HepG2 (cell line): ENCODE measurements around the gene LINC00237. TPM values are rescaled to one million over a fixed set of nuclear protein-coding genes. Genes with fewer than 3 reads are reported as not detected.

Experiments
- ARID4A ChIP-seq: sonication (generic); formaldehyde crosslinking; IDR thresholded peaks from 2 replicates; pipeline ENCODE4 v1.5.0; 2020; ENCODE audit warnings: mild to moderate bottlenecking, missing genetic modification reagents, borderline replicate concordance
- EP300 ChIP-seq, 3 experiments: sonication (generic) in 1 of 3; formaldehyde crosslinking in 1 of 3; IDR thresholded peaks; 2 replicates each; pipeline versions ENCODE4 v1.5.1 to v1.6.1; 2011 to 2020; ENCODE audit warnings: low read depth in 2 of 3, low read length in 2 of 3, borderline replicate concordance in 1 of 3, improper control_type of control experiment in 1 of 3, mild to moderate bottlenecking in 1 of 3, missing genetic modification reagents in 1 of 3, moderate library complexity in 1 of 3
- KDM6A ChIP-seq: IDR thresholded peaks from 2 replicates; pipeline ENCODE4 v1.6.1; 2016; ENCODE audit warnings: low read depth
- NR2C2 ChIP-seq: sonication (generic); formaldehyde crosslinking; IDR thresholded peaks from 2 replicates; pipeline ENCODE4 v1.4.0; 2020; ENCODE audit warnings: missing genetic modification reagents, mild to moderate bottlenecking, moderate library complexity, borderline replicate concordance
- NR2F6 ChIP-seq, 2 experiments: IDR thresholded peaks; 2 replicates each; pipeline ENCODE4 v1.6.1; 2016; ENCODE audit warnings: antibody characterized with exemption in 1 of 2, mild to moderate bottlenecking in 1 of 2
- RBM39 ChIP-seq: fragments of 200-400 bp; formaldehyde crosslinking; IDR thresholded peaks from one replicate; pipeline ENCODE4 v1.6.1; 2018; ENCODE audit warnings: antibody characterized with exemption, mild to moderate bottlenecking, low read depth, low read length; ENCODE audit not compliant: poor library complexity, severe bottlenecking
- RELA ChIP-seq: sonication (generic); formaldehyde crosslinking; IDR thresholded peaks from 2 replicates; pipeline ENCODE4 v1.4.0; 2020; ENCODE audit warnings: missing genetic modification reagents
- RFXANK ChIP-seq: IDR thresholded peaks from 2 replicates; pipeline ENCODE4 v1.6.1; 2016
- polyA plus RNA-seq, 8 experiments: library from polyadenylated mRNA; depleted of rRNA in 3 of 8; stranded (reverse) in 7 of 8; unstranded in 1 of 8; fragments of >200 nt; fragmentation: Illumina TruSeq in 4 of 8; extraction: Trizol in 4 of 8; gene quantifications; 2 replicates each; pipeline versions ENCODE4 v1.2.1 to v1.2.3, GENCODE V29; 2011 to 2016; ENCODE audit warnings: low read depth in 4 of 8, missing spikeins in 1 of 8, mixed read lengths in 1 of 8; ENCODE audit not compliant: insufficient read depth in 1 of 8
- total RNA-seq, 5 experiments: library from RNA; depleted of rRNA; stranded (reverse); fragments of >200 nt; fragmentation: Illumina TruSeq; extraction: Trizol; gene quantifications; 2 replicates each; pipeline ENCODE4 v1.2.3, GENCODE V29; 2016; ENCODE audit warnings: low read depth in 1 of 5
- TF ChIP-seq, protein P1 (sequence below), 2 experiments: fragments of 450-650 bp in 1 of 2; sonication (generic) in 1 of 2; formaldehyde crosslinking in 1 of 2; IDR thresholded peaks; 2 replicates each; pipeline versions ENCODE4 v1.6.1 to v1.8.0; 2016 to 2022; ENCODE audit warnings: antibody characterized with exemption in 1 of 2, mild to moderate bottlenecking in 1 of 2, missing genetic modification reagents in 1 of 2
- TF ChIP-seq, protein P2 (sequence below): sonication (generic); formaldehyde crosslinking; IDR thresholded peaks from 2 replicates; pipeline ENCODE4 v1.4.0; 2020; ENCODE audit warnings: missing genetic modification reagents, borderline replicate concordance

Gene LINC00237
- total and polyA plus RNA-seq, 2 of the 13 experiments (the other 11 are each of a cell fraction or from before 2014, with no cell fraction given), result not detected

- TF ChIP-seq, protein P1, sequence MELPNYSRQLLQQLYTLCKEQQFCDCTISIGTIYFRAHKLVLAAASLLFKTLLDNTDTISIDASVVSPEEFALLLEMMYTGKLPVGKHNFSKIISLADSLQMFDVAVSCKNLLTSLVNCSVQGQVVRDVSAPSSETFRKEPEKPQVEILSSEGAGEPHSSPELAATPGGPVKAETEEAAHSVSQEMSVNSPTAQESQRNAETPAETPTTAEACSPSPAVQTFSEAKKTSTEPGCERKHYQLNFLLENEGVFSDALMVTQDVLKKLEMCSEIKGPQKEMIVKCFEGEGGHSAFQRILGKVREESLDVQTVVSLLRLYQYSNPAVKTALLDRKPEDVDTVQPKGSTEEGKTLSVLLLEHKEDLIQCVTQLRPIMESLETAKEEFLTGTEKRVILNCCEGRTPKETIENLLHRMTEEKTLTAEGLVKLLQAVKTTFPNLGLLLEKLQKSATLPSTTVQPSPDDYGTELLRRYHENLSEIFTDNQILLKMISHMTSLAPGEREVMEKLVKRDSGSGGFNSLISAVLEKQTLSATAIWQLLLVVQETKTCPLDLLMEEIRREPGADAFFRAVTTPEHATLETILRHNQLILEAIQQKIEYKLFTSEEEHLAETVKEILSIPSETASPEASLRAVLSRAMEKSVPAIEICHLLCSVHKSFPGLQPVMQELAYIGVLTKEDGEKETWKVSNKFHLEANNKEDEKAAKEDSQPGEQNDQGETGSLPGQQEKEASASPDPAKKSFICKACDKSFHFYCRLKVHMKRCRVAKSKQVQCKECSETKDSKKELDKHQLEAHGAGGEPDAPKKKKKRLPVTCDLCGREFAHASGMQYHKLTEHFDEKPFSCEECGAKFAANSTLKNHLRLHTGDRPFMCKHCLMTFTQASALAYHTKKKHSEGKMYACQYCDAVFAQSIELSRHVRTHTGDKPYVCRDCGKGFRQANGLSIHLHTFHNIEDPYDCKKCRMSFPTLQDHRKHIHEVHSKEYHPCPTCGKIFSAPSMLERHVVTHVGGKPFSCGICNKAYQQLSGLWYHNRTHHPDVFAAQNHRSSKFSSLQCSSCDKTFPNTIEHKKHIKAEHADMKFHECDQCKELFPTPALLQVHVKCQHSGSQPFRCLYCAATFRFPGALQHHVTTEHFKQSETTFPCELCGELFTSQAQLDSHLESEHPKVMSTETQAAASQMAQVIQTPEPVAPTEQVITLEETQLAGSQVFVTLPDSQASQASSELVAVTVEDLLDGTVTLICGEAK (IDR thresholded peaks at IDR 0.05), result no peak
- TF ChIP-seq, protein P1 (CRISPR knock-in tag; IDR thresholded peaks at IDR 0.05), result peak; percentile 65; the same call in 1 of the 2 replicates
- TF ChIP-seq, protein P2, sequence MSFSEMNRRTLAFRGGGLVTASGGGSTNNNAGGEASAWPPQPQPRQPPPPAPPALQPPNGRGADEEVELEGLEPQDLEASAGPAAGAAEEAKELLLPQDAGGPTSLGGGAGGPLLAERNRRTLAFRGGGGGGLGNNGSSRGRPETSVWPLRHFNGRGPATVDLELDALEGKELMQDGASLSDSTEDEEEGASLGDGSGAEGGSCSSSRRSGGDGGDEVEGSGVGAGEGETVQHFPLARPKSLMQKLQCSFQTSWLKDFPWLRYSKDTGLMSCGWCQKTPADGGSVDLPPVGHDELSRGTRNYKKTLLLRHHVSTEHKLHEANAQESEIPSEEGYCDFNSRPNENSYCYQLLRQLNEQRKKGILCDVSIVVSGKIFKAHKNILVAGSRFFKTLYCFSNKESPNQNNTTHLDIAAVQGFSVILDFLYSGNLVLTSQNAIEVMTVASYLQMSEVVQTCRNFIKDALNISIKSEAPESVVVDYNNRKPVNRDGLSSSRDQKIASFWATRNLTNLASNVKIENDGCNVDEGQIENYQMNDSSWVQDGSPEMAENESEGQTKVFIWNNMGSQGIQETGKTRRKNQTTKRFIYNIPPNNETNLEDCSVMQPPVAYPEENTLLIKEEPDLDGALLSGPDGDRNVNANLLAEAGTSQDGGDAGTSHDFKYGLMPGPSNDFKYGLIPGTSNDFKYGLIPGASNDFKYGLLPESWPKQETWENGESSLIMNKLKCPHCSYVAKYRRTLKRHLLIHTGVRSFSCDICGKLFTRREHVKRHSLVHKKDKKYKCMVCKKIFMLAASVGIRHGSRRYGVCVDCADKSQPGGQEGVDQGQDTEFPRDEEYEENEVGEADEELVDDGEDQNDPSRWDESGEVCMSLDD, result peak; percentile 94; the same call in 1 of the 2 replicates
- peak; percentile 23 to 89; a peak in 2 of 4 replicates for TF ChIP-seq EP300 (IDR thresholded peaks at IDR 0.05; ENCODE audit: low read depth in 2 of 2, low read length in 2 of 2)
- peak; percentile 74; the same call in 1 of the 2 replicates for TF ChIP-seq EP300 (CRISPR knock-in tag; IDR thresholded peaks at IDR 0.05; ENCODE audit: borderline replicate concordance)
- TF ChIP-seq RBM39, result no peak
- peak; percentile 59 for TF ChIP-seq NR2F6 (IDR thresholded peaks at IDR 0.05)
- peak; percentile 29; the same call in 1 of the 2 replicates for TF ChIP-seq NR2F6 (CRISPR knock-in tag; IDR thresholded peaks at IDR 0.05)
- TF ChIP-seq ARID4A (CRISPR knock-in tag), result peak; percentile 32; the same call in 1 of the 2 replicates
- 0 out of 2 replicates have a peak, but pooled peaks have one; percentile 28 for TF ChIP-seq RELA (CRISPR knock-in tag)
- TF ChIP-seq NR2C2 (CRISPR knock-in tag), result no peak
- peak; percentile 55; the same call in 1 of the 2 replicates for TF ChIP-seq KDM6A
- TF ChIP-seq RFXANK (CRISPR knock-in tag), result 0 out of 2 replicates have a peak, but pooled peaks have one; percentile 34
Observed at GRCh38 chr20:21053002-21053762, 53.0 kb downstream of the LINC00237 start (continued).
